ENCODE measurements around the gene NSMCE1. TPM values are rescaled to one million over a fixed set of nuclear protein-coding genes. Genes with fewer than 3 reads are reported as not detected.
A peak's percentile ranks its signal among the peaks of the same experiment; 100 is the strongest.

NSMCE1 gene
- total and polyA plus RNA-seq, 2 donors (not counting 1 experiment from before 2014, with no cell fraction given): 29.0 to 61.9 TPM

GRCh38 chr16:27228621-27229501 is 39.7 kb downstream of the NSMCE1 start:
- Histone ChIP-seq H3K9me3 (ENCODE audit: control extremely low read depth in 1 of 3, control insufficient read depth in 2 of 3, insufficient read depth in 1 of 3, low read length in 2 of 3) (no peaks in the 10 kb centered on the region), H3K4me1 (ENCODE audit: control insufficient read depth in 2 of 2, insufficient read depth in 2 of 2, low read length in 2 of 2) (peaks cover 68 to 78% of the 10 kb centered on the region in 2 donors), H2AFZ (ENCODE audit: insufficient read depth, low read depth, low read length, poor library complexity, severe bottlenecking) (no peak overlapping the region), H3K4me2 (replicated peaks; ENCODE audit: low read depth, low read length, poor library complexity, severe bottlenecking) (peak overlapping the region; percentile 48), H3K4me3 (ENCODE audit: control extremely low read depth in 1 of 5, extremely low read depth in 1 of 5, insufficient read depth in 1 of 5, low read depth in 2 of 5, low read length in 4 of 5) (no peak overlapping the region), H3K27me3 (replicated peaks in 1 of 4; ENCODE audit: control extremely low read depth in 1 of 4, control insufficient read depth in 3 of 4, insufficient read depth in 4 of 4, low read length in 3 of 4) (no peaks in the 10 kb centered on the region), H3K79me2 (ENCODE audit: control insufficient read depth, insufficient read depth, low read length) (peaks cover 5% of the 10 kb centered on the region), H3K27ac (ENCODE audit: low read length in 2 of 2) (peak overlapping the region in 1 of 2 donors; percentile 30), H3K9ac (ENCODE audit: low read length) (no peak overlapping the region), H4K20me1 (ENCODE audit: control insufficient read depth, insufficient read depth, low read length, poor library complexity, severe bottlenecking) (no peaks in the 10 kb centered on the region), H3K36me3 (replicated peaks in 1 of 2; ENCODE audit: control extremely low read depth in 1 of 2, control insufficient read depth in 1 of 2, extremely low read depth in 1 of 2, insufficient read depth in 2 of 2, low read length in 1 of 2) (peaks cover 0 to 31% of the 10 kb centered on the region in 2 experiments)
- no peak for TF ChIP-seq EZH2 (IDR thresholded peaks at IDR 0.05; ENCODE audit: borderline replicate concordance, insufficient read depth, low read depth, low read length, poor library complexity, severe bottlenecking)
- H3K27me3 Mint-ChIP-seq: no peaks in the 10 kb centered on the region
- H3K4me3 Mint-ChIP-seq: peak overlapping the region; percentile 60
- H3K4me1 Mint-ChIP-seq: peaks cover 69% of the 10 kb centered on the region
- intact Hi-C loops (cut with micrococcal nuclease): no loop called here
- POLR2A ChIA-PET: interaction anchor here (0.7 to 1.2 kb wide), 5 partner anchors 10 to 116 kb away, joined by 3 to 5 read pairs (median 4); partner anchors contain the start of gene KDM8
- DNase-seq: no peak
- 63% methylated on average over 21 of the region's 21 CpGs for WGBS (ENCODE audit: insufficient coverage)
- CTCF ChIA-PET: interaction anchor here (0.9 to 8.7 kb wide), 10 partner anchors 23 to 228 kb away, joined by 3 to 67 read pairs (median 6); partner anchors contain the start of gene KDM8
- no peaks in the 10 kb centered on the region for H3K9me3 Mint-ChIP-seq (ENCODE audit: insufficient read depth)
- no peak for ATAC-seq (ENCODE audit: low read depth)
- H3K27ac Mint-ChIP-seq: peak overlapping the region; percentile 85

- Histone ChIP-seq H3K9me3 (ENCODE audit: control extremely low read depth in 1 of 3, control insufficient read depth in 2 of 3, insufficient read depth in 1 of 3, low read length in 2 of 3) (no peaks in the 10 kb centered on the region), H2AFZ (ENCODE audit: insufficient read depth, low read depth, low read length, poor library complexity, severe bottlenecking) (no peak overlapping the region), H3K36me3 (replicated peaks in 1 of 2; ENCODE audit: control extremely low read depth in 1 of 2, control insufficient read depth in 1 of 2, extremely low read depth in 1 of 2, insufficient read depth in 2 of 2, low read length in 1 of 2) (peaks cover 0 to 30% of the 10 kb centered on the region in 2 experiments), H3K9ac (ENCODE audit: low read length) (no peak overlapping the region), H3K27me3 (replicated peaks in 1 of 4; ENCODE audit: control extremely low read depth in 1 of 4, control insufficient read depth in 3 of 4, insufficient read depth in 4 of 4, low read length in 3 of 4) (no peaks in the 10 kb centered on the region), H3K4me2 (replicated peaks; ENCODE audit: low read depth, low read length, poor library complexity, severe bottlenecking) (peak overlapping the region; percentile 17), H3K79me2 (ENCODE audit: control insufficient read depth, insufficient read depth, low read length) (peaks cover 2% of the 10 kb centered on the region), H3K27ac (ENCODE audit: low read length in 2 of 2) (no peak overlapping the region), H3K4me3 (ENCODE audit: control extremely low read depth in 1 of 5, extremely low read depth in 1 of 5, insufficient read depth in 1 of 5, low read depth in 2 of 5, low read length in 4 of 5) (no peak overlapping the region), H3K4me1 (ENCODE audit: control insufficient read depth in 2 of 2, insufficient read depth in 2 of 2, low read length in 2 of 2) (peaks cover 60 to 70% of the 10 kb centered on the region in 2 donors), H4K20me1 (ENCODE audit: control insufficient read depth, insufficient read depth, low read length, poor library complexity, severe bottlenecking) (no peaks in the 10 kb centered on the region)
- no peak overlapping the region for H3K4me3 Mint-ChIP-seq
- intact Hi-C loops (cut with micrococcal nuclease): no loop called here
- no peak for ATAC-seq (ENCODE audit: low read depth)
- DNase-seq: no peak
- H3K4me1 Mint-ChIP-seq: peaks cover 61% of the 10 kb centered on the region
- H3K9me3 Mint-ChIP-seq (ENCODE audit: insufficient read depth): no peaks in the 10 kb centered on the region
- H3K27ac Mint-ChIP-seq: peak overlapping the region; percentile 63
- POLR2A ChIA-PET: interaction anchor here (0.6 kb wide), 1 partner anchor 223 kb away, joined by 3 read pairs; no protein-coding TSS in a partner anchor
- WGBS (ENCODE audit: insufficient coverage): 36% methylated on average over 8 of the region's 12 CpGs
- CTCF ChIA-PET: interaction anchor here (0.7 to 4.5 kb wide), 6 partner anchors 9 to 140 kb away, joined by 3 to 67 read pairs (median 3); no protein-coding TSS in a partner anchor
- no peak for TF ChIP-seq EZH2 (IDR thresholded peaks at IDR 0.05; ENCODE audit: borderline replicate concordance, insufficient read depth, low read depth, low read length, poor library complexity, severe bottlenecking)
- H3K27me3 Mint-ChIP-seq: no peaks in the 10 kb centered on the region
Observed at GRCh38 chr16:27228045-27228444, 40.5 kb downstream of the NSMCE1 start.

Data from B cell (primary cell).